NAMALWA (cell line): ENCODE results near the gene GAS7.
"Not testable (repeated sequence)": the region's sequence is repeated elsewhere in the genome, so short reads cannot be mapped to it uniquely, and the experiment has no call there.

Source experiments
- DNase-seq: peaks from one replicate; pipeline ENCODE4 v3.0.0-alpha.2; 2015; ENCODE audit warnings: low spot score

Gene GAS7

GRCh38 chr17:10111907-10112452, 86.4 kb downstream of the GAS7 start:
- DNase-seq = no peak

GRCh38 chr17:10109146-10109545, 89.3 kb downstream of the GAS7 start:
- DNase-seq = no peak

GRCh38 chr17:10107316-10108165, 90.9 kb downstream of the GAS7 start:
- no peak for DNase-seq

- no peak for DNase-seq
Measured at GRCh38 chr17:10106067-10106466, 92.3 kb downstream of the GAS7 start.

DNA sequence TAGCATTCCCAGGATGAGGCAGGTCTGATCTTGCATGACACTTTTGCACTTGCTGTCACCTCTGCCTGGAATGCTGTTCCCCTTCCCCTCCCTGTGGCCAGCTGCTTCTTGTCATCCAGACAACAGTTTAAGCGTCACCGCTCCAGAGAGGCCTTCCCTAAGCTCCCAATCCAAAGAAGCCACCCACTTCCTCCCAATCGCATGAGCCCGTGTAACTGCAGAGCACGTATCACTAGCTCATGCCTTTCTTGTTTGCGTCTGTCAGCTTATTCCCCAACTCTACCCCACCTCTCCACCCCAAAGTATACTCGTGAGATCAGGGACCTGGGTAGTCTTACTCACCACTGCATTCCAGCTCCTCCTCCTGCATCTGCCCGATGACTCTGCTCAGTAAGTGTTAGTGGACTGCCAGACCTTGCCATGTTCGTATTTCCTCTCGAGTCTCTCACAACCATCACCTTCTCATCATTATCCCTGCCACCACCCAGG, 92.8 kb downstream of the GAS7 start:
- no peak for DNase-seq

GRCh38 chr17:10103712-10104111, 94.7 kb downstream of the GAS7 start:
- DNase-seq = no peak

GRCh38 chr17:10102817-10103216, 95.6 kb downstream of the GAS7 start:
- no peak for DNase-seq

GRCh38 chr17:10099051-10099571, 99.3 kb downstream of the GAS7 start:
- no peak for DNase-seq

DNA sequence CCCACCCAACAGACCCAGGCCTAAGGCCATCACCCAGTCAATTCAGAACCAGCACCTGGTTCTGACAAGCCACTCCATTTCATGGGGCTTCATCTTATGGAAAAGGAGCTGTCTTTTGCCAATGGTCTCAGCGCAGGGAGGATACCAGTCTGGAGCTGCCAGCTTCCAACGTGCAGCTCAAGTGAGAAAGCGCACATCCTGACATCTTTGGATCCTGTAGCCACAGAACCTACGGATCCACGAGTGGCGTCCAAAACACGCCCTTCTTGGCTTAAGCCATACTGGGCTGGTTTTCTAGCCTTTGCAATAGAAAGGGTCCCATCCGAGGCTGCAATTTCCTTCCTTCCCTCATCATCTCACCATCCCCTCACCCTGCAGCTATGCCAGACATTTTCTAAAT, 101.8 kb downstream of the GAS7 start:
- no peak for DNase-seq

- not testable (repeated sequence) for DNase-seq
Measured at GRCh38 chr17:10095295-10095694, 103.1 kb downstream of the GAS7 start.

DNA sequence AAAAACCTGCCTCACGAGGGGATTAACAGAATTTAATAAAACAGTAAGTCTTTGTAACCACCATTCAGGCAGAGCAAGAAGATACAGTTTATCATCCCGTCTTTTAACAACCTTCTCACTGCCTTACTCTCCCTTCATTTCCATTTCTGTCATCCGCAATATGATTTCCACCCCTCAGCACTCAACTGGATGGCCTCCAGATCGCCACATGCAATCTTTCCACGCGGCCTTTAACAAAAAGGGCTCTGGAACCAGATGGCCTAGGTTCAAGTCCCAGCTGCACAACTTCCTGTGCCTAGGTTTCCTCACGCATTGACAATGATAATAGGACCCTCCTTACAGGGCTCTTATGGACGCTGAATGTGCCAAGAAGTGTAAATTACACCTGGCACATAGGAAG, 103.6 kb downstream of the GAS7 start:
- no peak for DNase-seq

- no peak for DNase-seq
Measured at GRCh38 chr17:10092595-10092994, 105.8 kb downstream of the GAS7 start.

DNA sequence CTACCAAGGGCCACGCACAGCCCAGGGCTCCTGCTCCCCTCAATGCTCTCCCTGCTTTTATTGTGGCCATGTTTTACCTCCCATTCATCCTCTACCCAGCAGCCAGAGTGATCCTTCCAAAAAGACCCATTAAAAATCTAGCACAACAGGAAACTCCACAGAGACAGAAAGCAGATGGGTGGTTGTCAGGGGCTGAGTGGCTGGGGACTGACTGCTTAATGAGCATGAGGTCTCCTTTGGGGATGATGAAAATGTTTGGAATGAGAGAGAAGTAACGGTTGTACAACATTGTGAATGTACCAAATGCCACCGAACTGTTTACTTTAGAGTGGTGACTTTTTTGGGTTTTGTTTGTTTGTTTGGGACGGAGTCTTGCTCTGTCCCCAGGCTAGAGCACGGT, 107.4 kb downstream of the GAS7 start:
- DNase-seq = no peak

DNA sequence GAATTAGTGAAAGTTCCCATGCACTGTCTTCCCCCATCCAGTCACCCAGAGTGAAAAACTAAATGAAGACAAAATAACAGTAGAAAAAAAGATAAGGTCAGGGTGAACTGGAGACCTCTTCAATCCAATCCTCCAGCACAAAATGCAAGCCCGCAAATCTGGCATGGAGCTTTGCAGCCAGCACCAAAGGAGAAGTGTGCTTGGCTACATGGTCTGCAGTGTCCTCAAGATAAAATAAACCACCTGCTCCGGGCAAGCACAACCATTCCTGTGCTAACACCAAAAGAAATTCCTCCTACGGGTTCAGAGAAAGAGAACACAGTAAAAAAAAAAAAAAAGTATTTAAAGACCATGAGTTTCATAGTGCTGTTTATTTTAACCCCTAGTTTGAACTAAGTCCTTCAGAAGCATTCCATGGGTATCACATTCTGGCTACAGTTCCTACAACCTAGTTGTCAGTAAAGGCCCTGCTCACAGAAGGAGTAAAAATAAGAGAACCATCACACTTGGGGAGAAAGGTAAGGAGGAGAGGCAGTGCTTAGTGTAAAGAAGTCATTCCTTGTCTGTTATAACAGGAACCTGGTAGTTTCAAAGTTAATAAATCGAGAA, 109.1 kb downstream of the GAS7 start:
- DNase-seq = no peak

DNA sequence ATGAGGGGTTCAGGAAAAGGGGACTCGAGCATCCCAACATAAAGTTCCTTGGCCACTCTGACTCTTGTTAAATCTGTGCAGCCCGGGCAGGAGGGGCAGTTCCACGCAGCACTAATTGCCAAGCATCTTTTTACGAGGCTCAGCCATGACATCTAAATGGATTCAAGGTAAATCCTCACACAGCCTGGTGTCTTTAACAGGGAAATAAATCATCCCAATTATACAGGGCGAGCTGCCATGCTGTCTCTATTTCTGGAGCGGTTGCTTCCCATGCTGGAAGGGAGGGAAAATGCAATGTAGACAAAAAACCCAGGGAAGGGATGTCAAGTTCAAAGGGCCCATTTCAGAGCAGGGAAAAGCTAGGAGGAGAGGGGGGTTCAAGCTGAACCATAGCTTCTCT, 110.0 kb downstream of the GAS7 start:
- no peak for DNase-seq

GRCh38 chr17:10087355-10087754, 111.1 kb downstream of the GAS7 start:
- no peak for DNase-seq

DNA sequence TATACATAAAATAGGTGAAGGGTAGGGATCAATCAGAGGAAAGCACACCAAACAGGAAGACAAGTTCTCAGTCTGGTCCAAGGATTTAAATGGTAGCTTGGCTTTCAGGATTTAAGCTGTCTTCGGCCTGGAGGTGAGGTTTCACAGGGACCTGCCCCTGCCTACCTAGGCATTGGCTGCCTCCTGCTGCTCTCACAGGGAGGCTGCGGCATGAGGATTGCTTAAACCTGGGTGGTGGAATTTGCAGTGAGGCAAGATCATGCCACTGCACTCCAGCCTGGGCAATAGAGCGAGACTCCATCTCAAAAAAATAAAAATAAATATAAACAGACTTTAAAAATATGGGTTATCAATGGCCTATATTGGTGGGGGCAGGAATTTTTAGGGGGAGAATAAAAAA, 114.5 kb downstream of the GAS7 start:
- no peak for DNase-seq

GRCh38 chr17:10082795-10083194, 115.6 kb downstream of the GAS7 start:
- DNase-seq = no peak

- DNase-seq = no peak
Measured at GRCh38 chr17:10081571-10082169, 116.7 kb downstream of the GAS7 start.

- no peak for DNase-seq
Measured at GRCh38 chr17:10077561-10078299, 120.7 kb downstream of the GAS7 start.

GRCh38 chr17:10075919-10076318, 122.5 kb downstream of the GAS7 start:
- no peak for DNase-seq

GRCh38 chr17:10073941-10074340, 124.5 kb downstream of the GAS7 start:
- no peak for DNase-seq
